T-helper 1 cell treated with Interleukin-12 subunit alpha and Interleukin-12 subunit beta and Interleukin-4 antibody, amounts not matched to agents 30 μg/mL and 1 μg/mL, for 36 hours (primary cell): ENCODE measurements around the gene IL18BP.

ENCODE experiments used
- H3K27ac Mint-ChIP-seq: one replicate; pipeline ENCODE4 v1.8.0; 2021; ENCODE audit warnings: mild to moderate bottlenecking, mixed read lengths
- H3K27me3 Mint-ChIP-seq: one replicate; pipeline ENCODE4 v1.8.0; 2021; ENCODE audit warnings: low read depth, mixed read lengths
- H3K36me3 Mint-ChIP-seq: one replicate; pipeline ENCODE4 v1.8.0; 2021; ENCODE audit warnings: low read depth, mixed read lengths
- H3K4me1 Mint-ChIP-seq: one replicate; pipeline ENCODE4 v1.8.0; 2021; ENCODE audit warnings: low read depth, mixed read lengths
- H3K4me3 Mint-ChIP-seq: one replicate; pipeline ENCODE4 v1.8.0; 2021; ENCODE audit warnings: mild to moderate bottlenecking, moderate library complexity, mixed read lengths
- H3K9me3 Mint-ChIP-seq: one replicate; pipeline ENCODE4 v1.8.0; 2021; ENCODE audit warnings: mixed read lengths

Gene IL18BP

DNA sequence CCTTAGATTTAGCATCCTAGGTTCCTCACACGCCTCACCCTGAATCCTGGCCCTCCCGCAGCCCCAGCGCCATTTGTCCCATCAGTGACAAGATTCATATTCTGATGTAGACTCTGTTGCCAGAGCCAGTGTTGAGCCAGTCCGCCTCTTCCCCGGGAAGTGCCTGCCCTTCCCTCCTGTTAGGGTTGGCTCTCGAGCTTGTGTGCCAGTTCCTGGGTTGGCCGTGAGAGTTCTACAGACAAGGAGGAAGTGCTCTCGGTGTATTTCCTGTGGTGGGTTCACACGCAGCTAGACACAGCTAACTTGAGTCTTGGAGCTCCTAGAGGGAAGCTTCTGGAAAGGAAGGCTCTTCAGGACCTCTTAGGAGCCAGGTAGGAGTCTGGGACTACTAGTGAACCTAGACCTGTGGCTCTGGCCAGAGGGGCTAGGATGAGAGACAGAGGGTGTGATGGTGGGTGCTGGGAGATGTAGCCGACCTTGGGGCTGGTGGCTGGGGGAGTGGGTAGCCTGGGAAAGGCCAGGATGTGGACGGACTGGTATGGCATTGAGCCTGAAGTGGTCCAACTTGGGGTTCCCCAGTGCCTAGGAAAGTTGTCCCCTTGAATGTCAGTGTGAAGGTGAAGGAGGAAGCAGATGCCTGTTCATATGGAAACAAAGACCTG lies at the start of gene IL18BP:
Gene IL18BP, plus strand, starts transcription at position 261 of the 662 bp plus-strand sequence. CDS start 1,076 bp downstream, outside the sequence.
- Mint-ChIP-seq H3K4me1 (peaks cover 20% of the 10 kb centered on the region), H3K27me3 (no peaks in the 10 kb centered on the region), H3K27ac (peak within 1 kb of the TSS; percentile 94), H3K4me3 (peak within 1 kb of the TSS; percentile 78), H3K36me3 (peaks cover 32% of the 10 kb centered on the region), H3K9me3 (no peaks in the 10 kb centered on the region)

DNA sequence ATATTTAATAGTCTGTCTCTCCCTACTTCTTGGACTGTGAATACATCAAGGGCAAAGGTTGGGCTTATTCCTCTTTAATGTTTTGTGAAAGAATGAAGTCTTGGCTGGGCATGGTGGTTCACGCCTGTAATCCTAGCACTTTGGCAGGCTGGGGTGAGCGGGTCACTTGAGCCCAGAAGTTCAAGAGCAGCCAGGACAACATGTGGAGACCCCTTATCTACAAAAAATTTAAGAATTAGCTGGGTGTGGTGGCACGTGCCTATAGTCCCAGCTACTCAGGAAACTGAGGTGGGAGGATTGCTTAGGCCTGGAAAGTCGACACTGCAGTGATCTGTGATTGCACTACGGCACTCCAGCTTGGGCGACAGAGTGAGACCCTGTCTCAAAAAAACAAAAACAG lies 49.7 kb upstream of the IL18BP start:
- Mint-ChIP-seq H3K4me3 (no peak overlapping the region), H3K27ac (no peak overlapping the region), H3K4me1 (peaks cover 10% of the 10 kb centered on the region), H3K27me3 (no peaks in the 10 kb centered on the region), H3K36me3 (peaks cover 2% of the 10 kb centered on the region), H3K9me3 (no peaks in the 10 kb centered on the region)

DNA sequence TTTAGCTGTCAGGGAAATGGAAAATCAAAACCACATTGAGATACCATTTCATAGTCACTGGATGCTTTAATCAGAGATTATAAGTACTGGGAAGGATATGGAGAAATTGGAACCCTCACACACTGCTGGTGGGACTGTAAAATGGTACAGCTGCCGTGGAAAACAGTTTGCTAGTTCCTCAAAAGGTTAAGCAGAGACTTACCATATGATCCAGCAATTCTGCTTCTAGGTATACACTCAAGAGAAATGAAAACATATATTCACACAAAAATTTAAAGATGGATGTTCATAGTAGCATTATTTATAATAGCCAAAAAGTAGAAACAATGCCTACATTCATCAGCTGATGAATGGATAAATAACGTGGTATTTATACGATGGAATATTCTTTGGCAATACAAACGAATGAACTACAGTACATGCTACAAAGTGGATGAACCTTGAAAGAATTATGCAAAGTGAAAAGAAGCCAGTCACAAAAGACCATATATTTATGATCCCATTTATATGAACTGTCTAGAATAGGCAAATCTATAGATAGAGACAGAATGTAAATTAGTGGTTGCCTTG lies 46.9 kb upstream of the IL18BP start:
- Mint-ChIP-seq H3K4me3 (no peak overlapping the region), H3K27me3 (no peaks in the 10 kb centered on the region), H3K9me3 (no peaks in the 10 kb centered on the region), H3K4me1 (peaks cover 14% of the 10 kb centered on the region), H3K36me3 (peaks cover 2% of the 10 kb centered on the region), H3K27ac (no peak overlapping the region)

DNA sequence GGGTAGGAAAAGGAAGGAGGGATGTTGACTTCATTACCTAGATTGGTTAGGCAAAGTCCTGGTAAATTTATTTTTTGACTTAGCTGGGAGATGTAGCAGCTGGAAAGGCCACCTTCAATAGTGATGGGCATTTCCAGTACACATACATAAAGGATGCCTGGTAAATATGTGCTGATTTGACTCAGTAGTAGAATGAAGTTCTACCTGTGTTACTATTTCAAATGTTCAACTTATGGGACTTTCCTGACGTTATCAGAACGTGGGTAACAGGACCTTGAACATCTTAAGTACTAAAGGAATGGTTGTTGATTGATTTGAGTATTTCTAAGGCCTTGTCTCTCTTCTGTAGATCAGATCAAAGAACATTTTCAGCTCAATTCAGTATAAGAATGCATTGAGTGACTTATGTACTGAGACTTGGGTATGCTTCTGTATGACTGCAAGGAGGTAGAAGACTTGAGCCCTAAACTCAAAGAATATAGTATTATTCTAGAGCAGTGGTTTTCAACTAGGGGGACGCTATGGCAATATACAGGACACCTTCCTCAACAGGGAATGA lies 42.7 kb upstream of the IL18BP start:
- no peak overlapping the region for H3K27ac Mint-ChIP-seq
- H3K4me3 Mint-ChIP-seq: no peak overlapping the region

DNA sequence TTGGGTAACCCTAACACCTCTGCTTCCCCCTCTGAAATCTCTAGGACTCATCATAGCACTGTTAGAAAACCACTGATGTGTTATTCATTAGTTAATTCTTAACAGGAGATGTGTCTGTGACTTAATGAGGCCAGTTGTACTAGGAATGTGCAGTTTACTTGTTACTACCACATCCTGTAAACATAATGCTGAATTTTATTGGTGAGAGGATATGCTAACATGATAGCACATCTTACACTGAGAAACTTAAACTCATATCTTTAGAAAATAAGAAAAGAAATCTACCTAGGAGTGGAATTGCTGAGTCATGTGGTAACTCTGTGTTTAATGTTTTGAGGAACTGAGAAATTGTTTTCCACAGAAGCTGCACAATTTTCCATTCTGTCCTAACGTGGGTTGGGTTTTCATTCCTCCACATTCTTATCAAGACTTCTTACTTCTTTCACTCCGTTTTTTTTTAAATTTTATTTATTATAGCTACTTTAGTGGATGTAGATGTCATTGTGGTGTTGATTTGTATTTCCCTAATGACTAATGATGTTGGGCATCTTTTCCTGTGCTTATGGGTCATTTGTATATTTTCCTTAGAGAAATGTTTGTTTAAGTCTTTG lies 36.2 kb upstream of the IL18BP start:
- Mint-ChIP-seq H3K27ac (peak overlapping the region; percentile 59), H3K4me1 (peaks cover 13% of the 10 kb centered on the region), H3K4me3 (no peak overlapping the region), H3K36me3 (peaks cover 13% of the 10 kb centered on the region), H3K9me3 (no peaks in the 10 kb centered on the region), H3K27me3 (no peaks in the 10 kb centered on the region)

More for the DNA sequence above, 42.7 kb upstream of the IL18BP start:
- peaks cover 4% of the 10 kb centered on the region for H3K36me3 Mint-ChIP-seq
- H3K27me3 Mint-ChIP-seq: no peaks in the 10 kb centered on the region
- no peaks in the 10 kb centered on the region for H3K9me3 Mint-ChIP-seq
- peaks cover 10% of the 10 kb centered on the region for H3K4me1 Mint-ChIP-seq

DNA sequence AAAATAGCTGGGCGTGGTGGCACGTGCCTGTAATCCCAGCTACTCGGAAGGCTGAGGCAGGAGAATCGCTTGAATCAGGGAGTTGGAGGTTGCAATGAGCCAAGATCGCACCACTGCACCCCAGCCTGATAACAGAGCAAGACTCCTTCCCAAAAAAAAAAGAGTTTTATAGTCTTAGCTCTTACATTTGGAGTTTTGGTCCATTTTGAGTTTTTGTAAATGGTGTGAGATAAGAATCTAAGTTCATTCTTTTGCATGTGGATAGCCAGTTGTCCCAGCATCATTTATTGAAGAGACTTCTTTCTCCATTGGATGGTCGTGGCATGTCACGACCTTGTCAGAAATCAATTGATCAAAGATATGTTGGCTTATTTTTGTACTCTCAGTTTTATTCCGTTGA lies 35.2 kb upstream of the IL18BP start:
- H3K9me3 Mint-ChIP-seq: no peaks in the 10 kb centered on the region
- H3K27me3 Mint-ChIP-seq: no peaks in the 10 kb centered on the region
- no peak overlapping the region for H3K27ac Mint-ChIP-seq
- H3K4me3 Mint-ChIP-seq: no peak overlapping the region
- H3K4me1 Mint-ChIP-seq: peaks cover 13% of the 10 kb centered on the region
- H3K36me3 Mint-ChIP-seq: peaks cover 14% of the 10 kb centered on the region

DNA sequence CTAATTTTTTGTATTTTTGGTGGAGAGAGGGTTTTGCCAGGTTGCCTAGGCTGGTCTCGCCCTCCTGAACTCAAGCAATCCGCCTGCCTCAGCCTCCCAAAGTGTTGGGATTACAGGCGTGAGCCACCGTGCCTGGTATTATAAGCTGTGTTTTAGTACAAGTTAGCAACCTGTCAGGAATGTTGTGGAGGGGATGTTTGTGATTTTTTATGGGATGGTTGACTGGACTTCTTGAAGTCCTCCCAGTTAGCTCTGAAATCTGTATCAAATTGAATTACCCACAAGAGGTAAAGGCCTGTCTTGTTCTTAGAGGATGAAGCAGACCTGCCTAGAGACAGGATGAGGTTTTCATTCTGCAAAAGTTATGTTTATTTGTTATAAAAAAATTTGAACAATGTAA lies 34.1 kb upstream of the IL18BP start:
- Mint-ChIP-seq H3K36me3 (peaks cover 14% of the 10 kb centered on the region), H3K9me3 (no peaks in the 10 kb centered on the region), H3K27ac (no peak overlapping the region), H3K27me3 (no peaks in the 10 kb centered on the region), H3K4me3 (no peak overlapping the region), H3K4me1 (peaks cover 13% of the 10 kb centered on the region)

DNA sequence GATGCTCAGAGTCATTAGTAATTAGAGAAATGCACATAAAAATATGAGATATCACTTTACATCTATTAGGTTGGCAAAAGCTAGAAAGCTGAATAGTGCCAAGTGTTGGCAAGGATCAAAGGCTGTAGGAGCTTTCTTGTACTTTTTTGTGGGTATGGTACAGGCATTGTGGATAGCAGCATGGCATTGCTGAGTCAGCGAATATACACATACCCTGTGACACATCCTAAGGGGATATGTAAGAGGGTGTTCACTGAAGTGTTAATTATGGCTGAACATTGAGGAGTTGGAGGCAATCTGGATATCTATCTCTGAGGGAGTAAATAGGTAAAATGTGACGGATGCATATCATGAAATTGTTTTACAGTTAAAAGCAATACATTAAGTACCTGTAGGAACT lies 27.0 kb upstream of the IL18BP start:
- H3K4me3 Mint-ChIP-seq: no peak overlapping the region
- no peak overlapping the region for H3K27ac Mint-ChIP-seq
- peaks cover 10% of the 10 kb centered on the region for H3K36me3 Mint-ChIP-seq
- no peaks in the 10 kb centered on the region for H3K27me3 Mint-ChIP-seq
- no peaks in the 10 kb centered on the region for H3K4me1 Mint-ChIP-seq
- H3K9me3 Mint-ChIP-seq: no peaks in the 10 kb centered on the region

DNA sequence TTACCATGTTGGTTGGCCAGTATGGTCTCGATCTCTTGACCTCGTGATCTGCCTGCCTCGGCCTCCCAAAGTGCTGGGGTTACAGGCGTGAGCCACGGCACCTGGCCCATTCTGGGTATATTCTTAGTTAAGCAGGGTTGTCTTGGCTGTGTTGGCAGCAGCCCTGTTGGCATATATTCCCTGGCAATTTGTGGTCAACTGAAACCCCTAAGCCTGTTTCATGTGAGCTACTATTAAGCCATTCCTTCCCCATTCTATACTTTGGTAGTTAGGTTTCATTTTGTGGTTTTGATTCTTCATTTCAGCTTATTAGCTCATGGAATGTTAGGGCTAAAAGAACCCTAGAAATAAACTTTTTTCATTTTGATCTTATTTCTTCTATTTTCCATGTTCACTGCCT lies 22.2 kb upstream of the IL18BP start:
- Mint-ChIP-seq H3K4me3 (no peak overlapping the region), H3K36me3 (peaks cover 12% of the 10 kb centered on the region), H3K4me1 (peaks cover 4% of the 10 kb centered on the region), H3K9me3 (no peaks in the 10 kb centered on the region), H3K27ac (no peak overlapping the region), H3K27me3 (no peaks in the 10 kb centered on the region)

DNA sequence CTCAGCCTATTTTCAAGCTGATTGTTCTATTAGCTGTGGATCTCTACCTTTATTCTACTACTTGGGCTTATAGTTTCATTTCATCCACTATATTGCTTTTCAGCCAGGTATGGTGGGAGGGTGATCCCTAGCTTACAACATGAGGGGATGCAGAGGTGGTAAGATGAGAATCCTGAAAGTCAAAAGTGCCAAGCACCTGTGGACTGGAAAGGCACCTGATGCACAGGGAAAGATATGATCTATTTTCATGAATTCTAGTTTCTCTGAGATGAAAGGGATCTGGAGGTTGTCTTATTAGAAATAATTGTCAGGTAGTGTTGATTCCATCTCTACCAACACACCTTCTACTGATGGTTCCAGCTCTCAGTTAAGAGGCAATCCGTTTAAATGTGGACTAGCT lies 21.6 kb upstream of the IL18BP start:
- H3K36me3 Mint-ChIP-seq: peaks cover 13% of the 10 kb centered on the region
- H3K9me3 Mint-ChIP-seq: no peaks in the 10 kb centered on the region
- H3K4me3 Mint-ChIP-seq: no peak overlapping the region
- peaks cover 4% of the 10 kb centered on the region for H3K4me1 Mint-ChIP-seq
- no peaks in the 10 kb centered on the region for H3K27me3 Mint-ChIP-seq
- H3K27ac Mint-ChIP-seq: no peak overlapping the region

DNA sequence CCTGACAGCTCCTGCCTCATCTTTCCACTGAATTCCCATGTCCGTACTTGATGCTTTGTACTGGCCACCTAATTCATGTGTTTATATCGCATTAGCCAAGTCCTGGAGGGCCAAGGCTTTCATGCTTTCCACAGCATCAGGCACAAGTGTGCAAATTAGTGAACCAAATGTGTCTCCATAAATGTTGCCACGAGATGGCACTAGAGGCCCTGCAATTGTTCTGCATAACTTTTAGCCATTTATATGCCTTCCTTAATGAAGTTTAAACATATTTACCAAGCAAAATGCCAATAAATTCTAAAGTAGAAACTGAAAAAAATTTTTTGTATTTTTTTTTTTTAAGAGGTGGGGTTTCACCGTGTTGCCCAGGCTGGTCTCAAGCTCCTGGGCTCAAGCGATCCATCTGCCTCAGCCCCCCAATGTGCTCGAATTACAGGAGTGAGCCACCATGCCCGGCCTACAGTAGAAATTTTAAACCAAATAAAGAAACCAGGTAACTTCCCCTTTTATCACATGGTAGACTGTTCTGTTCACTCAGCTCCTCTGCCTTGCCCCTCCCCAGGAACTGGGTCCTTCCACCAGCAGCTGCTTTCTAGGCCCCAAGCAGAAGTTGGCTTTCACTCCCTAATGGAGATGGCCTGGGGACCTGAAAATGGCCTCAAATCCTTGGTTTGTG lies 20.8 kb upstream of the IL18BP start:
- Mint-ChIP-seq H3K36me3 (peaks cover 17% of the 10 kb centered on the region), H3K4me3 (no peak overlapping the region), H3K4me1 (peaks cover 4% of the 10 kb centered on the region), H3K27me3 (no peaks in the 10 kb centered on the region), H3K9me3 (no peaks in the 10 kb centered on the region), H3K27ac (peak overlapping the region; percentile 42)

DNA sequence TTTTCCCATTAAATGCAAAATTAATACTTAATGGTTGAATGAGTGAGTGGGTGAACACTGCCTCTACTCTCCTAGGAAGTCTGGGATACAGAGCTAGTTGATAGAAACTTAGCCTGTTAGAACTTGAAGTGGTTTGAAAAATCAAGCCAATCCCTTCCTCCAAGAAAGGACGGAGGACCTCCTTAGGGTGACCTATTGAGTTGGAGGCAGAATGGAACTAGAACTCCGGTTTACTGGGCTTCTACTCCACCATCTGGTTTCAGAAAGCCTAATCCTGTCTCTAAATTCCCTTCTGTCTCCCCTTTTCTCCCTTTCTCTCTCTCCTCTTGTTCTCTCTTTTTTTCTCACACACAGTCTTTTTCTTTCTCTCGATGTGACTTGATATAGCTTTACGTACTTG lies 19.6 kb upstream of the IL18BP start:
- peaks cover 4% of the 10 kb centered on the region for H3K4me1 Mint-ChIP-seq
- no peaks in the 10 kb centered on the region for H3K27me3 Mint-ChIP-seq
- H3K27ac Mint-ChIP-seq: no peak overlapping the region
- H3K9me3 Mint-ChIP-seq: no peaks in the 10 kb centered on the region
- H3K4me3 Mint-ChIP-seq: no peak overlapping the region
- H3K36me3 Mint-ChIP-seq: peaks cover 20% of the 10 kb centered on the region

DNA sequence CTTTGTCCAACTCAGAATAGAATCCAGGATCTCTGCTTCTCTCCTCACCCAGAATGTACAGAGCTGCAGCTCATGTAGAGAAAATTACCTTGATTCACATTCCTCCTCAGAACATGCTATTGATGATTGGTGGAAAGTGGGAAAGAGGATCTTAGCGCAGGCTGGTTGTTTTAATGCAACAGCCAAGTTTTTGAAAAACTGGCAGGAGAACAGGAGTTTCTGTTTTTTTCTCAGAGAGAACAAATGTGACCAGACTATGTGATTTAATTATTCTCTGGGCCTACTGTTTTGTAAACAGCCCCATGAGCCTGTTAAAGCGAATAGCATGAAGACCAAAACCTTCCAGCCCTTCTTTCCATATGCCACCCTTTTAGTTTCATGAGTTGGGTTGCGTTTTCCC lies 19.1 kb upstream of the IL18BP start:
- Mint-ChIP-seq H3K27ac (no peak overlapping the region), H3K4me1 (peaks cover 4% of the 10 kb centered on the region), H3K4me3 (no peak overlapping the region), H3K36me3 (peaks cover 20% of the 10 kb centered on the region), H3K27me3 (no peaks in the 10 kb centered on the region), H3K9me3 (no peaks in the 10 kb centered on the region)

DNA sequence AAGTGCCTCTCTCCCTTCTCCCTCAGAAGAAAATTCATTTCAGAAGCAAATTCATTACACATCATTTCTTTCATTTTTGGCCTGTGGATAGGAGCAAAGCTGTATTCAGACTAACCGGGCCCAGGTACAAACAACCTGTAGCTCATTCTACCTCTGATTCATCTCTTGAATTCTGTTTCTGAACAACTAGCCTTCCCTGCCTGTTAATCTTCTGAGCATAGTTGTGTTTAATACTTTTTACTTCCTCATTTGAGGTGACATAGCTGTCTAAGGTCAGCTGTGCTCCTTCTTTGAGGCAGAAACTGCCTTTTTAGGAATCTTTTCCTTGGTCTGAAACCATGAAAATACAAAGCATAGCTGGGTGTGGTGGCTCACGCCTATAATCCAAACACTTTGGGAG lies 12.6 kb upstream of the IL18BP start:
- no peak overlapping the region for H3K4me3 Mint-ChIP-seq
- peaks cover 18% of the 10 kb centered on the region for H3K36me3 Mint-ChIP-seq
- no peaks in the 10 kb centered on the region for H3K27me3 Mint-ChIP-seq
- H3K4me1 Mint-ChIP-seq: peaks cover 4% of the 10 kb centered on the region
- no peak overlapping the region for H3K27ac Mint-ChIP-seq
- H3K9me3 Mint-ChIP-seq: no peaks in the 10 kb centered on the region
